ENCODE results near the gene RNF14.

The RNF14 gene

GRCh38 chr5:142015781-142016533 is 47.1 kb downstream of the RNF14 start:
- H3K27me3 ChIP-seq (ENCODE audit: insufficient read depth, low read length), result no peaks in the 10 kb centered on the region
- H3K79me2 ChIP-seq (ENCODE audit: control insufficient read depth, insufficient read depth, low read length, unreplicated experiment), result no peaks in the 10 kb centered on the region
- H3K4me3 ChIP-seq (ENCODE audit: low read depth, low read length), result no peak overlapping the region
- peak overlapping the region; percentile 9; the same call in 1 of the 2 replicates for H3K27ac ChIP-seq (ENCODE audit: low read depth, low read length)
- H3K4me1 ChIP-seq (ENCODE audit: control insufficient read depth, insufficient read depth, low read length, unreplicated experiment), result peaks cover 43% of the 10 kb centered on the region
- H3K36me3 ChIP-seq (ENCODE audit: insufficient read depth, low read length), result no peaks in the 10 kb centered on the region
- H2AFZ ChIP-seq (ENCODE audit: low read length, unreplicated experiment), result no peak overlapping the region

- Histone ChIP-seq H3K27ac (ENCODE audit: low read depth, low read length) (peak overlapping the region; percentile 9; the same call in 1 of the 2 replicates), H3K4me3 (ENCODE audit: low read depth, low read length) (no peak overlapping the region), H3K4me1 (ENCODE audit: control insufficient read depth, insufficient read depth, low read length, unreplicated experiment) (peaks cover 39% of the 10 kb centered on the region), H2AFZ (ENCODE audit: low read length, unreplicated experiment) (no peak overlapping the region), H3K27me3 (ENCODE audit: insufficient read depth, low read length) (no peaks in the 10 kb centered on the region), H3K79me2 (ENCODE audit: control insufficient read depth, insufficient read depth, low read length, unreplicated experiment) (no peaks in the 10 kb centered on the region), H3K36me3 (ENCODE audit: insufficient read depth, low read length) (no peaks in the 10 kb centered on the region)
Observed at GRCh38 chr5:142016556-142016955, 47.7 kb downstream of the RNF14 start.

GRCh38 chr5:142017832-142018427 is 49.0 kb downstream of the RNF14 start:
- Histone ChIP-seq H2AFZ (ENCODE audit: low read length, unreplicated experiment) (no peak overlapping the region), H3K27me3 (ENCODE audit: insufficient read depth, low read length) (no peaks in the 10 kb centered on the region), H3K36me3 (ENCODE audit: insufficient read depth, low read length) (no peaks in the 10 kb centered on the region), H3K4me3 (ENCODE audit: low read depth, low read length) (no peak overlapping the region), H3K79me2 (ENCODE audit: control insufficient read depth, insufficient read depth, low read length, unreplicated experiment) (no peaks in the 10 kb centered on the region), H3K27ac (ENCODE audit: low read depth, low read length) (no peak overlapping the region), H3K4me1 (ENCODE audit: control insufficient read depth, insufficient read depth, low read length, unreplicated experiment) (peaks cover 34% of the 10 kb centered on the region)

- no peak overlapping the region for H3K27ac ChIP-seq (ENCODE audit: low read depth, low read length)
- no peaks in the 10 kb centered on the region for H3K27me3 ChIP-seq (ENCODE audit: insufficient read depth, low read length)
- no peaks in the 10 kb centered on the region for H3K36me3 ChIP-seq (ENCODE audit: insufficient read depth, low read length)
- peaks cover 21% of the 10 kb centered on the region for H3K4me1 ChIP-seq (ENCODE audit: control insufficient read depth, insufficient read depth, low read length, unreplicated experiment)
- no peaks in the 10 kb centered on the region for H3K79me2 ChIP-seq (ENCODE audit: control insufficient read depth, insufficient read depth, low read length, unreplicated experiment)
- H2AFZ ChIP-seq (ENCODE audit: low read length, unreplicated experiment), result no peak overlapping the region
- H3K4me3 ChIP-seq (ENCODE audit: low read depth, low read length), result no peak overlapping the region
Observed at GRCh38 chr5:142020122-142020659, 51.3 kb downstream of the RNF14 start.

GRCh38 chr5:142023836-142024235 is 54.9 kb downstream of the RNF14 start:
- no peak overlapping the region; the same call in 1 of the 2 replicates for H3K4me3 ChIP-seq (ENCODE audit: low read depth, low read length)
- no peaks in the 10 kb centered on the region for H3K36me3 ChIP-seq (ENCODE audit: insufficient read depth, low read length)
- no peak overlapping the region for H3K27ac ChIP-seq (ENCODE audit: low read depth, low read length)
- no peak overlapping the region for H2AFZ ChIP-seq (ENCODE audit: low read length, unreplicated experiment)
- H3K27me3 ChIP-seq (ENCODE audit: insufficient read depth, low read length), result no peaks in the 10 kb centered on the region
- no peaks in the 10 kb centered on the region for H3K79me2 ChIP-seq (ENCODE audit: control insufficient read depth, insufficient read depth, low read length, unreplicated experiment)
- peaks cover 12% of the 10 kb centered on the region for H3K4me1 ChIP-seq (ENCODE audit: control insufficient read depth, insufficient read depth, low read length, unreplicated experiment)

GRCh38 chr5:142024771-142025304 is 55.9 kb downstream of the RNF14 start:
- Histone ChIP-seq H3K4me3 (ENCODE audit: low read depth, low read length) (peak overlapping the region; percentile 67), H3K36me3 (ENCODE audit: insufficient read depth, low read length) (no peaks in the 10 kb centered on the region), H3K27ac (ENCODE audit: low read depth, low read length) (peak overlapping the region; percentile 53), H3K4me1 (ENCODE audit: control insufficient read depth, insufficient read depth, low read length, unreplicated experiment) (peaks cover 12% of the 10 kb centered on the region), H3K79me2 (ENCODE audit: control insufficient read depth, insufficient read depth, low read length, unreplicated experiment) (no peaks in the 10 kb centered on the region), H2AFZ (ENCODE audit: low read length, unreplicated experiment) (peak overlapping the region; percentile 96), H3K27me3 (ENCODE audit: insufficient read depth, low read length) (no peaks in the 10 kb centered on the region)

- Histone ChIP-seq H3K4me3 (ENCODE audit: low read depth, low read length) (peak overlapping the region; percentile 67), H3K79me2 (ENCODE audit: control insufficient read depth, insufficient read depth, low read length, unreplicated experiment) (no peaks in the 10 kb centered on the region), H3K27ac (ENCODE audit: low read depth, low read length) (no peak overlapping the region), H2AFZ (ENCODE audit: low read length, unreplicated experiment) (peak overlapping the region; percentile 96), H3K27me3 (ENCODE audit: insufficient read depth, low read length) (no peaks in the 10 kb centered on the region; the same call in 1 of the 2 replicates), H3K4me1 (ENCODE audit: control insufficient read depth, insufficient read depth, low read length, unreplicated experiment) (peaks cover 12% of the 10 kb centered on the region), H3K36me3 (ENCODE audit: insufficient read depth, low read length) (no peaks in the 10 kb centered on the region)
Observed at GRCh38 chr5:142025637-142026036, 56.7 kb downstream of the RNF14 start.

- Histone ChIP-seq H3K27me3 (ENCODE audit: insufficient read depth, low read length) (no peaks in the 10 kb centered on the region; the same call in 1 of the 2 replicates), H3K4me3 (ENCODE audit: low read depth, low read length) (no peak overlapping the region), H2AFZ (ENCODE audit: low read length, unreplicated experiment) (no peak overlapping the region), H3K4me1 (ENCODE audit: control insufficient read depth, insufficient read depth, low read length, unreplicated experiment) (peaks cover 4% of the 10 kb centered on the region), H3K79me2 (ENCODE audit: control insufficient read depth, insufficient read depth, low read length, unreplicated experiment) (no peaks in the 10 kb centered on the region), H3K27ac (ENCODE audit: low read depth, low read length) (no peak overlapping the region), H3K36me3 (ENCODE audit: insufficient read depth, low read length) (no peaks in the 10 kb centered on the region)
Observed at GRCh38 chr5:142032150-142032549, 63.2 kb downstream of the RNF14 start.

- Histone ChIP-seq H3K27me3 (ENCODE audit: insufficient read depth, low read length) (no peaks in the 10 kb centered on the region; the same call in 1 of the 2 replicates), H2AFZ (ENCODE audit: low read length, unreplicated experiment) (peak overlapping the region; percentile 1), H3K27ac (ENCODE audit: low read depth, low read length) (no peak overlapping the region), H3K4me1 (ENCODE audit: control insufficient read depth, insufficient read depth, low read length, unreplicated experiment) (no peaks in the 10 kb centered on the region), H3K4me3 (ENCODE audit: low read depth, low read length) (no peak overlapping the region), H3K79me2 (ENCODE audit: control insufficient read depth, insufficient read depth, low read length, unreplicated experiment) (no peaks in the 10 kb centered on the region), H3K36me3 (ENCODE audit: insufficient read depth, low read length) (no peaks in the 10 kb centered on the region)
Observed at GRCh38 chr5:142032747-142033631, 64.1 kb downstream of the RNF14 start.

All from ACC112 (cell line).